ENCODE results near the gene TTL. TPM values are rescaled to one million over a fixed set of nuclear protein-coding genes. Genes with fewer than 3 reads are reported as not detected.
"Not testable (repeated sequence)": the region's sequence is repeated elsewhere in the genome, so short reads cannot be mapped to it uniquely, and the experiment has no call there.

The TTL gene
- total RNA-seq, 1 donor from 2014 or later, result 87.0 TPM

GRCh38 chr2:112548980-112549379, 67.0 kb downstream of the TTL start:
- Mint-ChIP-seq H3K9me3 (no peaks in the 10 kb centered on the region), H3K36me3 (ENCODE audit: low read depth) (peaks cover 15% of the 10 kb centered on the region), H3K27ac (ENCODE audit: unreplicated experiment) (no peak overlapping the region), H3K4me3 (peak overlapping the region; percentile 2), H3K4me1 (peaks cover 8% of the 10 kb centered on the region), H3K27me3 (ENCODE audit: low read depth) (no peaks in the 10 kb centered on the region)
- no peak for DNase-seq (ENCODE audit: low read depth, low spot score)
- no peak for TF ChIP-seq CTCF (conservative IDR thresholded peaks at IDR 0.05)

- no peak for DNase-seq (ENCODE audit: low read depth, low spot score)
- H3K27ac Mint-ChIP-seq (ENCODE audit: unreplicated experiment), result no peak overlapping the region
- no peaks in the 10 kb centered on the region for H3K9me3 Mint-ChIP-seq
- no peak for TF ChIP-seq CTCF (conservative IDR thresholded peaks at IDR 0.05)
- H3K4me3 Mint-ChIP-seq, result no peak overlapping the region
- no peaks in the 10 kb centered on the region for H3K4me1 Mint-ChIP-seq
- H3K36me3 Mint-ChIP-seq (ENCODE audit: low read depth), result peaks cover 34% of the 10 kb centered on the region
- H3K27me3 Mint-ChIP-seq (ENCODE audit: low read depth), result no peaks in the 10 kb centered on the region
Observed at GRCh38 chr2:112566104-112566503, 84.1 kb downstream of the TTL start.

GRCh38 chr2:112566508-112566907, 84.6 kb downstream of the TTL start:
- not testable (repeated sequence) for H3K4me1 Mint-ChIP-seq; H3K27me3 Mint-ChIP-seq (ENCODE audit: low read depth); DNase-seq (ENCODE audit: low read depth, low spot score); H3K9me3 Mint-ChIP-seq; H3K27ac Mint-ChIP-seq (ENCODE audit: unreplicated experiment); H3K4me3 Mint-ChIP-seq
- peaks cover 35% of the 10 kb centered on the region for H3K36me3 Mint-ChIP-seq (ENCODE audit: low read depth)

- Mint-ChIP-seq H3K4me1 (no peaks in the 10 kb centered on the region), H3K36me3 (ENCODE audit: low read depth) (peaks cover 32% of the 10 kb centered on the region), H3K4me3 (no peak overlapping the region), H3K27ac (ENCODE audit: unreplicated experiment) (no peak overlapping the region), H3K27me3 (ENCODE audit: low read depth) (no peaks in the 10 kb centered on the region), H3K9me3 (no peaks in the 10 kb centered on the region)
- TF ChIP-seq CTCF (conservative IDR thresholded peaks at IDR 0.05), result no peak
- no peak for DNase-seq (ENCODE audit: low read depth, low spot score)
Observed at GRCh38 chr2:112572005-112572404, 90.0 kb downstream of the TTL start.

DNA sequence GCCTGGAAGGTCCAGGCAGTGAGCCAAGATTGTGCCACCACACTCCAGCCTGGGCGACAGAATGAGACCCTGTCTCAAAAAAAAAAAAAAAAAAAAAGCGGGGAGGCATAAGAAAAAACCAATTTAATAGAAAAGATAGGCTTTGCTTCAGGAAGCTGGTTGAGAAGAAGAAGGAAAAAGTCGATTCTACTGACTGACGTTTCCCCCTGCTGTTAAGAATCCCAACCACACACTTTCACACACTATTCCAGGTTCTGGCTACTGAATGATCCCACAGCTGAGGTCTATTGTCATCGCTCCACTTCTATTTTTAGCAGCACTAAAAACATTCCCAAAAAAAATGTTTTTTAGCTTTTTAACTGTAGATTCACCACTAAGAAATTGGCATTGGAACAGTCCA, 95.8 kb downstream of the TTL start:
- H3K27ac Mint-ChIP-seq (ENCODE audit: unreplicated experiment), result no peak overlapping the region
- peaks cover 1% of the 10 kb centered on the region for H3K4me1 Mint-ChIP-seq
- DNase-seq (ENCODE audit: low read depth, low spot score), result no peak
- H3K4me3 Mint-ChIP-seq, result no peak overlapping the region
- TF ChIP-seq CTCF (conservative IDR thresholded peaks at IDR 0.05), result peak; percentile 35
- no peaks in the 10 kb centered on the region for H3K9me3 Mint-ChIP-seq
- no peaks in the 10 kb centered on the region for H3K36me3 Mint-ChIP-seq (ENCODE audit: low read depth)
- no peaks in the 10 kb centered on the region for H3K27me3 Mint-ChIP-seq (ENCODE audit: low read depth)

DNA sequence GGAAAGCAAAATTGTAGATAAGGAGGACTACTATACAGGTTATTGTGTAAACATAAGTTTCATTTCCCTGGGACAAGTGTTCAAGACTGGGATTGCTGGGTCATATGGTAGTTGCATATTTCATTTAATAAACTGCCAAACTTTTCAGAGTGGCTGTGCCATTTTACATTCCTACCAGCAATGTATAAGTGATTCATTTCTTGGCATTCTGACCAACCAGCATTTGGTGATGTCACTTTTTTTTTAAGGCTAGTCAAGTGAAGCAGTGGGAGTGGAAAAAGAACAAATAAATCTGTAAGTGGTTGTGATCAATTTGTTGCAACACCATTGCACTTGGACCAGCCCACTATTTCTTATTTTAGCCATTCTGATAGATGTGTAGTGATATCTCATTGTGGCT, 97.3 kb downstream of the TTL start:
- Mint-ChIP-seq H3K27me3 (ENCODE audit: low read depth) (no peaks in the 10 kb centered on the region), H3K27ac (ENCODE audit: unreplicated experiment) (no peak overlapping the region), H3K4me3 (no peak overlapping the region), H3K4me1 (peaks cover 13% of the 10 kb centered on the region), H3K9me3 (no peaks in the 10 kb centered on the region), H3K36me3 (ENCODE audit: low read depth) (no peaks in the 10 kb centered on the region)
- no peak for DNase-seq (ENCODE audit: low read depth, low spot score)
- TF ChIP-seq CTCF (conservative IDR thresholded peaks at IDR 0.05), result no peak
